Fibroblast of villous mesenchyme (primary cell): ENCODE measurements around the gene PRMT5. TPM values are rescaled to one million over a fixed set of nuclear protein-coding genes. Genes with fewer than 3 reads are reported as not detected.
"Not testable (repeated sequence)": the region's sequence is repeated elsewhere in the genome, so short reads cannot be mapped to it uniquely, and the experiment has no call there.

Experiments used
- DNase-seq: peaks from one replicate; pipeline ENCODE4 v3.0.0-alpha.2; 2010; ENCODE audit warnings: low read depth
- H3K4me3 ChIP-seq: 2 replicates; pipeline ENCODE4 v1.5.1; 2011; ENCODE audit warnings: low read depth, mild to moderate bottlenecking, low read length
- CTCF ChIP-seq: IDR thresholded peaks from 2 replicates; pipeline ENCODE4 v1.5.1; 2012; ENCODE audit warnings: low read depth, mild to moderate bottlenecking, low read length; ENCODE audit not compliant: insufficient read depth
- total RNA-seq: library from RNA; depleted of rRNA; stranded (reverse); fragments of >200 nt; gene quantifications from 2 replicates; pipeline ENCODE4 v1.2.3, GENCODE V29; 2012

Gene PRMT5
- total RNA-seq, 1 donor = 82.5 TPM

- no peak for TF ChIP-seq CTCF
- no peak overlapping the region for H3K4me3 ChIP-seq
- DNase-seq = no peak
These were observed 8.5 kb downstream of the PRMT5 start for GRCh38 chr14:22920697-22921096.

DNA sequence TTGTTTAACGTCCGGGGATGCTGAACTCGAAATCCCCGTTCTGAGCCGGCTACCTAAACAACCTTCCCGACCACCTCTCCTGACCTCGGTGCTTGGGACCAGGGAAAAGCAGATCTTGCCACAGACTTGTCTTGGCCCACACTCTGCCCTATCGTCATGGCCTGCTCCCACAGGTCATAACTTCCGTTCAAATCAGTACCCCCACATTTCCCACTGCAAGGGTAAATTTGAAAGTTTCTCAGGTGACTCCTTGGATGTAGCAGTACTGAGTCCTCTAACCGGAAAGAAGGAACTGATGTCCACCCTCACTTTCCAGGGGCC is 9.6 kb downstream of the PRMT5 start:
- no peak for DNase-seq

DNA sequence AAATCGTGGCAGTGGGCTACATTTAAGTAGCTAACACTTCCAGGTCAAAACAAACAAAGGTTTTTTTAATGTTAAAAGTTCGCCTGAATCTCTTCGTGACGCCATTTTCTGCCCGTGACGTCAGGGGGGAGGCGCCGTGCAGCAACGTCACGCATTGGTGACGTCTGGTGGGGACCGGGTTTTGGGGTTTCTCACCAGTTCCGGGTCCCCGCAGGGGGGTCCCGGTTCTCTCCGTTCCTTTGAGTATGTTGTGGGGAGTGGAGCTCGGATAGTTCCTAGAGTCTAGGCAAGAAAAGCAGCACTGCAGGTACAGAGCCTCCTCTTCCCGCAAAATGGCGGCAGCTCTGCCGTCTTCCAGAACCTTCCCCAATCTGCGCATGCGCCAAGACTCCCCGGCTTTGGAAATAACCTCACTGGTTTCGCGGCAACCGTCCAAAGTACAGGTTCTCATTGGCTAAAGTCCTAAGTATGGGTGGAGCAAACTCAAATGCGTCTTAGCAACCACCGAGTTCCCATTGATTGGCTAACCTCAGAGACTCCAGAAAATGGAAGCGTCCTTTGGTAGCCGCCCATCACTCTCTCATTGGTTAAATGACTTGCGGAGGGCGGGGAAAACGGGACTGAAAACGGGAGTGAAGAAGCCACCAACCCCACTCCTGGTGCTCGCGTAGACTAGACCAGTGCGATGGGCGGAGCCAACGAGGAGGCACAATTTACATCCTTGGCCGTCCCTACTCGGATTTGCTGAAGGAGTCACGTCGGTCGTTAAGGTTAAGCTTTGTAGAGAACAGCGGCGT is 10.2 kb downstream of the PRMT5 start, which contains the start of gene RBM23:
Gene RBM23, minus strand, starts transcription at position 346 of the 797 bp plus-strand sequence.
- no peak for TF ChIP-seq CTCF
- peak; percentile 100 for DNase-seq
- peak within 1 kb of the TSS; percentile 99 for H3K4me3 ChIP-seq

More for the DNA sequence above, 9.6 kb downstream of the PRMT5 start:
- H3K4me3 ChIP-seq = peak overlapping the region; percentile 45
- no peak for TF ChIP-seq CTCF

GRCh38 chr14:22915886-22916521 is 13.2 kb downstream of the PRMT5 start:
- H3K4me3 ChIP-seq = no peak overlapping the region
- no peak for TF ChIP-seq CTCF
- DNase-seq = peak; percentile 79

- DNase-seq, H3K4me3 ChIP-seq: not testable (repeated sequence)
These were observed 14.3 kb downstream of the PRMT5 start for GRCh38 chr14:22914836-22915235.

DNA sequence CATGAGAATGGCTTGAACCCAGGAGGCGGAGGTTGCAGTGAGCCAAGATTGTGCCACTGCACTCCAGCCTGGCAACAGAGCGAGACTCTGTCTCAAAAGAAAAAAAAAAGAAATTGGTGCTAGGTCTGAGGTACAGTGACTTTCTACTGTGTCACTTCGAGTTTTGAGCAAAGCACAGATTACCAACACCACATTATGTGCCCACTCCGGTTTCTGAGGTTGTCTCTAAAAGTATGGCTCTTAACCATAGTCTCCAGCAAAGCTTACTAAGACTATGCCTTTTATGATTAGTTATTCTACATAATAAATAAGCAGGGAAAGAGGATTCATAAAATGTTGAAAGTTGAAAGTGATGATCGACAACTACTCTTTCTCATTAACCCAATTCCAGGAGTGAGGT is 18.3 kb downstream of the PRMT5 start:
- no peak overlapping the region for H3K4me3 ChIP-seq
- TF ChIP-seq CTCF = no peak
- DNase-seq = no peak

- no peak overlapping the region for H3K4me3 ChIP-seq
- TF ChIP-seq CTCF = no peak
- peak; percentile 84 for DNase-seq
These were observed 20.6 kb downstream of the PRMT5 start for GRCh38 chr14:22908601-22909000.
